WTC11 (cell line): ENCODE results near the gene ZNF627.

Source experiments
- TF ChIP-seq, protein P1 (sequence below): fragments of 200-600 bp; IDR thresholded peaks from 2 replicates; pipeline ENCODE4 v1.8.0; 2022; ENCODE audit warnings: antibody characterized with exemption
- TF ChIP-seq, protein P2 (sequence below): sonication (generic); formaldehyde crosslinking; IDR thresholded peaks from 2 replicates; pipeline ENCODE4 v1.8.0; 2022; ENCODE audit warnings: mild to moderate bottlenecking, missing genetic modification reagents

DNA sequence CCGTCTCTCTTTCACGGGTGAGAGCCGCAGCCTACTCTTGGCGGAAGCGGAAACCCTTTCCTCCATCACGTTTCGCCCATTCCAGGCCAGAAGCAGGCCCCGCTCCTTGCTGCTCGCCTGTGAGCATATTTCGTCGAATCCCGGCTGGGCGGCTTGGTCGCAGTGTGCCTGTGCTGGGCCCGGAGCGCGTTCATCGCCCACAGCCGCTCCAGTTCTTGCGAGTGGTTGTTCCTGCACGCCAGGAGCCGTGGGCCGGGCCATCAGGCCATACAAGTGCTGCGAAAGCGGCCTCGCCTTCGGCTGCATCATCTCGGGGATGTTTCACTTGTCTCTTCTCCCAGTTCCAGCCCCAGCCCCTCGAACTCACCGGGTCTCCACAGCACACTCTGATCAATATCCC, 65.0 kb downstream of the ZNF627 start:
- TF ChIP-seq, protein P1, sequence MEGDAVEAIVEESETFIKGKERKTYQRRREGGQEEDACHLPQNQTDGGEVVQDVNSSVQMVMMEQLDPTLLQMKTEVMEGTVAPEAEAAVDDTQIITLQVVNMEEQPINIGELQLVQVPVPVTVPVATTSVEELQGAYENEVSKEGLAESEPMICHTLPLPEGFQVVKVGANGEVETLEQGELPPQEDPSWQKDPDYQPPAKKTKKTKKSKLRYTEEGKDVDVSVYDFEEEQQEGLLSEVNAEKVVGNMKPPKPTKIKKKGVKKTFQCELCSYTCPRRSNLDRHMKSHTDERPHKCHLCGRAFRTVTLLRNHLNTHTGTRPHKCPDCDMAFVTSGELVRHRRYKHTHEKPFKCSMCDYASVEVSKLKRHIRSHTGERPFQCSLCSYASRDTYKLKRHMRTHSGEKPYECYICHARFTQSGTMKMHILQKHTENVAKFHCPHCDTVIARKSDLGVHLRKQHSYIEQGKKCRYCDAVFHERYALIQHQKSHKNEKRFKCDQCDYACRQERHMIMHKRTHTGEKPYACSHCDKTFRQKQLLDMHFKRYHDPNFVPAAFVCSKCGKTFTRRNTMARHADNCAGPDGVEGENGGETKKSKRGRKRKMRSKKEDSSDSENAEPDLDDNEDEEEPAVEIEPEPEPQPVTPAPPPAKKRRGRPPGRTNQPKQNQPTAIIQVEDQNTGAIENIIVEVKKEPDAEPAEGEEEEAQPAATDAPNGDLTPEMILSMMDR = no peak
- TF ChIP-seq, protein P2, sequence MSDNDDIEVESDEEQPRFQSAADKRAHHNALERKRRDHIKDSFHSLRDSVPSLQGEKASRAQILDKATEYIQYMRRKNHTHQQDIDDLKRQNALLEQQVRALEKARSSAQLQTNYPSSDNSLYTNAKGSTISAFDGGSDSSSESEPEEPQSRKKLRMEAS (CRISPR knock-in tag) = no peak
